ENCODE data around the gene MIA2.

DNA sequence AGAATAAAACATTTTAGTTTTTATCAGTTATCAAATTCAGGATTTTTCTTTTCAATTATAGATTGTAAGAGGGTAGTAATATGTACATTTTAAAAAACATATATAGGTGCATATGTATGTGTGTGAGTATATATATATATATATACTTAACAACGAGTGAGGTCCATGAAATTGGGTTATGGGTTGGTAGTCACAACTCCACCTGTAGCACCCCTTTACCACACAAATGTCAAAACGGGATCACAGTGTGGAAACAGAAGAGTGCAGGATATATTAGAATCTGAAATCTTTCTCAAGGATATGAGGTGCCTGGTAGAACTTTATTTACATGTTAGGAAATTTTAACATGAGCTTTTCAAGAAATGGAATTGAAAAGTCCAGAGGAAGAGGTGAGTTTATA lies 31.3 kb downstream of the MIA2 start:
- TF ChIP-seq, protein P1, sequence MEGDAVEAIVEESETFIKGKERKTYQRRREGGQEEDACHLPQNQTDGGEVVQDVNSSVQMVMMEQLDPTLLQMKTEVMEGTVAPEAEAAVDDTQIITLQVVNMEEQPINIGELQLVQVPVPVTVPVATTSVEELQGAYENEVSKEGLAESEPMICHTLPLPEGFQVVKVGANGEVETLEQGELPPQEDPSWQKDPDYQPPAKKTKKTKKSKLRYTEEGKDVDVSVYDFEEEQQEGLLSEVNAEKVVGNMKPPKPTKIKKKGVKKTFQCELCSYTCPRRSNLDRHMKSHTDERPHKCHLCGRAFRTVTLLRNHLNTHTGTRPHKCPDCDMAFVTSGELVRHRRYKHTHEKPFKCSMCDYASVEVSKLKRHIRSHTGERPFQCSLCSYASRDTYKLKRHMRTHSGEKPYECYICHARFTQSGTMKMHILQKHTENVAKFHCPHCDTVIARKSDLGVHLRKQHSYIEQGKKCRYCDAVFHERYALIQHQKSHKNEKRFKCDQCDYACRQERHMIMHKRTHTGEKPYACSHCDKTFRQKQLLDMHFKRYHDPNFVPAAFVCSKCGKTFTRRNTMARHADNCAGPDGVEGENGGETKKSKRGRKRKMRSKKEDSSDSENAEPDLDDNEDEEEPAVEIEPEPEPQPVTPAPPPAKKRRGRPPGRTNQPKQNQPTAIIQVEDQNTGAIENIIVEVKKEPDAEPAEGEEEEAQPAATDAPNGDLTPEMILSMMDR (conservative IDR thresholded peaks at IDR 0.05 in 1 of 2, IDR thresholded peaks at IDR 0.05 in 1 of 2; ENCODE audit: extremely low read depth in 1 of 2, insufficient read depth in 1 of 2, low read depth in 1 of 2, low read length in 2 of 2), result no peak
- TF ChIP-seq EZH2 (IDR thresholded peaks at IDR 0.05; ENCODE audit: borderline replicate concordance, low read length), result no peak
